SU-DHL-6 (cell line): ENCODE measurements around the gene MRPS27.

Source experiments
- EZH2phosphoT487 ChIP-seq: fragments of 200-600 bp; sonication (generic), shearing (Covaris generic); conservative IDR thresholded peaks from 2 replicates; pipeline ENCODE4 v1.6.1; 2018; ENCODE audit warnings: mild to moderate bottlenecking, antibody characterized with exemption, low read length, moderate library complexity, mixed read lengths
- TF ChIP-seq, protein P1 (sequence below): fragments of 200-600 bp; sonication (generic); IDR thresholded peaks from one replicate; pipeline ENCODE4 v1.5.1; 2017; ENCODE audit warnings: antibody characterized with exemption, mild to moderate bottlenecking, low read length, moderate library complexity; ENCODE audit not compliant: insufficient read depth, poor library complexity, severe bottlenecking

DNA sequence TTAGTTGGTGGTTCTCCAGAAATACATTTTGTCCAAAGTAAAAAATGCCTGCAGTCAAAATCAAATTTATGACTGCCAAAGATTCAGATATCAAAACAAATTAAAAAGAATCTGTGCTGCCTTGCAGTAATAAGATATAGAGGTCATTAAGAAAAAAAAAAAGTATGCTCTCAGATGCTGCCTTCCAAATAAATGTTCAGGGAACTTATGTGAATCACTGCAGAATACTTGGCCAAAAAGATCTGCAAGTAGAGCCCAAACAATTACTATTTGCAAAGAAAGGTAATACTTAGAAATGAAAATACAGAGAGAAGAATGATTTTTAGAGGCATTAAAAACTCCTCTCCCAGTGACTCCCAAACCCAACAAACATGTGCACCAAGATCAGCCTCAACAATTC is 52.4 kb downstream of the MRPS27 start:
- no peak for TF ChIP-seq EZH2phosphoT487
- TF ChIP-seq, protein P1, sequence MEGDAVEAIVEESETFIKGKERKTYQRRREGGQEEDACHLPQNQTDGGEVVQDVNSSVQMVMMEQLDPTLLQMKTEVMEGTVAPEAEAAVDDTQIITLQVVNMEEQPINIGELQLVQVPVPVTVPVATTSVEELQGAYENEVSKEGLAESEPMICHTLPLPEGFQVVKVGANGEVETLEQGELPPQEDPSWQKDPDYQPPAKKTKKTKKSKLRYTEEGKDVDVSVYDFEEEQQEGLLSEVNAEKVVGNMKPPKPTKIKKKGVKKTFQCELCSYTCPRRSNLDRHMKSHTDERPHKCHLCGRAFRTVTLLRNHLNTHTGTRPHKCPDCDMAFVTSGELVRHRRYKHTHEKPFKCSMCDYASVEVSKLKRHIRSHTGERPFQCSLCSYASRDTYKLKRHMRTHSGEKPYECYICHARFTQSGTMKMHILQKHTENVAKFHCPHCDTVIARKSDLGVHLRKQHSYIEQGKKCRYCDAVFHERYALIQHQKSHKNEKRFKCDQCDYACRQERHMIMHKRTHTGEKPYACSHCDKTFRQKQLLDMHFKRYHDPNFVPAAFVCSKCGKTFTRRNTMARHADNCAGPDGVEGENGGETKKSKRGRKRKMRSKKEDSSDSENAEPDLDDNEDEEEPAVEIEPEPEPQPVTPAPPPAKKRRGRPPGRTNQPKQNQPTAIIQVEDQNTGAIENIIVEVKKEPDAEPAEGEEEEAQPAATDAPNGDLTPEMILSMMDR = no peak
